HEK293 (cell line): ENCODE measurements around the gene MBD6.

Source experiments
- BCL11B ChIP-seq: fragments of 450-650 bp; formaldehyde crosslinking; IDR thresholded peaks from 2 replicates; pipeline ENCODE4 v1.5.1; 2016; ENCODE audit warnings: low read depth, missing biosample characterization, missing genetic modification characterization
- ELK4 ChIP-seq: IDR thresholded peaks from 2 replicates; pipeline ENCODE4 v1.6.1; 2011; ENCODE audit warnings: mild to moderate bottlenecking, low read depth, low read length, borderline replicate concordance
- FEZF1 ChIP-seq: fragments of 450-650 bp; formaldehyde crosslinking; IDR thresholded peaks from 2 replicates; pipeline ENCODE4 v1.5.1; 2016; ENCODE audit warnings: missing biosample characterization, missing genetic modification characterization
- PBX3 ChIP-seq: sonication (generic); formaldehyde crosslinking; IDR thresholded peaks from 2 replicates; pipeline ENCODE4 v1.8.1; 2022; ENCODE audit warnings: mild to moderate bottlenecking, moderate library complexity, missing genetic modification reagents
- RBAK ChIP-seq: fragments of 450-650 bp; formaldehyde crosslinking; IDR thresholded peaks from 2 replicates; pipeline ENCODE4 v1.5.1; 2016; ENCODE audit warnings: missing biosample characterization, missing genetic modification characterization
- ZBTB20 ChIP-seq: fragments of 450-650 bp; formaldehyde crosslinking; IDR thresholded peaks from 2 replicates; pipeline ENCODE4 v1.5.1; 2016; ENCODE audit warnings: missing biosample characterization, missing genetic modification characterization
- ZBTB26 ChIP-seq: fragments of 450-650 bp; formaldehyde crosslinking; optimal IDR thresholded peaks from 2 replicates; pipeline ENCODE3; 2016; ENCODE audit warnings: missing biosample characterization, mild to moderate bottlenecking, missing genetic modification characterization
- ZBTB6 ChIP-seq: fragments of 450-650 bp; formaldehyde crosslinking; IDR thresholded peaks from 2 replicates; pipeline ENCODE4 v1.5.1; 2017; ENCODE audit warnings: missing biosample characterization, missing genetic modification characterization
- ZBTB8A ChIP-seq: fragments of 450-650 bp; formaldehyde crosslinking; IDR thresholded peaks from 2 replicates; pipeline ENCODE4 v1.5.1; 2016; ENCODE audit warnings: missing biosample characterization, missing genetic modification characterization
- ZNF114 ChIP-seq: fragments of 450-650 bp; formaldehyde crosslinking; IDR thresholded peaks from 2 replicates; pipeline ENCODE4 v1.5.0; 2017; ENCODE audit warnings: missing biosample characterization, missing genetic modification characterization
- ZNF133 ChIP-seq: fragments of 450-650 bp; formaldehyde crosslinking; IDR thresholded peaks from 2 replicates; pipeline ENCODE4 v1.5.1; 2016; ENCODE audit warnings: missing biosample characterization, missing genetic modification characterization
- ZNF18 ChIP-seq: fragments of 450-650 bp; formaldehyde crosslinking; IDR thresholded peaks from 2 replicates; pipeline ENCODE4 v1.5.1; 2016; ENCODE audit warnings: missing biosample characterization, missing genetic modification characterization
- ZNF221 ChIP-seq: fragments of 450-650 bp; formaldehyde crosslinking; IDR thresholded peaks from 2 replicates; pipeline ENCODE4 v1.5.1; 2017; ENCODE audit warnings: missing biosample characterization, missing genetic modification characterization, borderline replicate concordance
- ZNF24 ChIP-seq: fragments of 450-650 bp; formaldehyde crosslinking; IDR thresholded peaks from 2 replicates; pipeline ENCODE4 v1.5.1; 2016; ENCODE audit warnings: missing biosample characterization, missing genetic modification characterization
- ZNF248 ChIP-seq: fragments of 450-650 bp; formaldehyde crosslinking; IDR thresholded peaks from 2 replicates; pipeline ENCODE4 v1.5.1; 2017; ENCODE audit warnings: missing biosample characterization, missing genetic modification characterization
- ZNF266 ChIP-seq: fragments of 450-650 bp; formaldehyde crosslinking; IDR thresholded peaks from 2 replicates; pipeline ENCODE4 v1.5.1; 2016; ENCODE audit warnings: missing biosample characterization, missing genetic modification characterization, low read depth
- ZNF654 ChIP-seq: fragments of 450-650 bp; formaldehyde crosslinking; IDR thresholded peaks from 2 replicates; pipeline ENCODE4 v1.5.1; 2016; ENCODE audit warnings: low read depth, missing biosample characterization, missing genetic modification characterization
- ZNF658 ChIP-seq: fragments of 450-650 bp; formaldehyde crosslinking; IDR thresholded peaks from 2 replicates; pipeline ENCODE4; 2016; ENCODE audit warnings: missing biosample characterization, missing genetic modification characterization
- ZNF701 ChIP-seq: fragments of 450-650 bp; formaldehyde crosslinking; IDR thresholded peaks from 2 replicates; pipeline ENCODE4 v1.5.1; 2016; ENCODE audit warnings: missing biosample characterization, missing genetic modification characterization
- TF ChIP-seq, protein P1 (sequence below): fragments of 450-650 bp; formaldehyde crosslinking; IDR thresholded peaks from 2 replicates; pipeline ENCODE4 v1.5.1; 2016; ENCODE audit warnings: missing biosample characterization, missing genetic modification characterization
- TF ChIP-seq, protein P2 (sequence below): fragments of 450-650 bp; formaldehyde crosslinking; IDR thresholded peaks from 2 replicates; pipeline ENCODE4 v1.5.1; 2017; ENCODE audit warnings: missing biosample characterization, mild to moderate bottlenecking, missing genetic modification characterization, moderate library complexity
- TF ChIP-seq, protein P3 (sequence below): fragments of 450-650 bp; formaldehyde crosslinking; IDR thresholded peaks from 2 replicates; pipeline ENCODE4 v1.5.0; 2017; ENCODE audit warnings: missing biosample characterization, missing genetic modification characterization, borderline replicate concordance

Gene MBD6

GRCh38 chr12:57522011-57522886 is at the start of gene MBD6 (continued):
- TF ChIP-seq, protein P1, sequence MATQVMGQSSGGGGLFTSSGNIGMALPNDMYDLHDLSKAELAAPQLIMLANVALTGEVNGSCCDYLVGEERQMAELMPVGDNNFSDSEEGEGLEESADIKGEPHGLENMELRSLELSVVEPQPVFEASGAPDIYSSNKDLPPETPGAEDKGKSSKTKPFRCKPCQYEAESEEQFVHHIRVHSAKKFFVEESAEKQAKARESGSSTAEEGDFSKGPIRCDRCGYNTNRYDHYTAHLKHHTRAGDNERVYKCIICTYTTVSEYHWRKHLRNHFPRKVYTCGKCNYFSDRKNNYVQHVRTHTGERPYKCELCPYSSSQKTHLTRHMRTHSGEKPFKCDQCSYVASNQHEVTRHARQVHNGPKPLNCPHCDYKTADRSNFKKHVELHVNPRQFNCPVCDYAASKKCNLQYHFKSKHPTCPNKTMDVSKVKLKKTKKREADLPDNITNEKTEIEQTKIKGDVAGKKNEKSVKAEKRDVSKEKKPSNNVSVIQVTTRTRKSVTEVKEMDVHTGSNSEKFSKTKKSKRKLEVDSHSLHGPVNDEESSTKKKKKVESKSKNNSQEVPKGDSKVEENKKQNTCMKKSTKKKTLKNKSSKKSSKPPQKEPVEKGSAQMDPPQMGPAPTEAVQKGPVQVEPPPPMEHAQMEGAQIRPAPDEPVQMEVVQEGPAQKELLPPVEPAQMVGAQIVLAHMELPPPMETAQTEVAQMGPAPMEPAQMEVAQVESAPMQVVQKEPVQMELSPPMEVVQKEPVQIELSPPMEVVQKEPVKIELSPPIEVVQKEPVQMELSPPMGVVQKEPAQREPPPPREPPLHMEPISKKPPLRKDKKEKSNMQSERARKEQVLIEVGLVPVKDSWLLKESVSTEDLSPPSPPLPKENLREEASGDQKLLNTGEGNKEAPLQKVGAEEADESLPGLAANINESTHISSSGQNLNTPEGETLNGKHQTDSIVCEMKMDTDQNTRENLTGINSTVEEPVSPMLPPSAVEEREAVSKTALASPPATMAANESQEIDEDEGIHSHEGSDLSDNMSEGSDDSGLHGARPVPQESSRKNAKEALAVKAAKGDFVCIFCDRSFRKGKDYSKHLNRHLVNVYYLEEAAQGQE: no peak
- no peak for TF ChIP-seq ELK4
- TF ChIP-seq, protein P2, sequence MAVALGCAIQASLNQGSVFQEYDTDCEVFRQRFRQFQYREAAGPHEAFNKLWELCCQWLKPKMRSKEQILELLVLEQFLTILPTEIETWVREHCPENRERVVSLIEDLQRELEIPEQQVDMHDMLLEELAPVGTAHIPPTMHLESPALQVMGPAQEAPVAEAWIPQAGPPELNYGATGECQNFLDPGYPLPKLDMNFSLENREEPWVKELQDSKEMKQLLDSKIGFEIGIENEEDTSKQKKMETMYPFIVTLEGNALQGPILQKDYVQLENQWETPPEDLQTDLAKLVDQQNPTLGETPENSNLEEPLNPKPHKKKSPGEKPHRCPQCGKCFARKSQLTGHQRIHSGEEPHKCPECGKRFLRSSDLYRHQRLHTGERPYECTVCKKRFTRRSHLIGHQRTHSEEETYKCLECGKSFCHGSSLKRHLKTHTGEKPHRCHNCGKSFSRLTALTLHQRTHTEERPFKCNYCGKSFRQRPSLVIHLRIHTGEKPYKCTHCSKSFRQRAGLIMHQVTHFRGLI (tag by site-specific recombination): 0 out of 2 replicates have a peak, but pooled peaks have one; percentile 11
- TF ChIP-seq ZNF654 (tag by site-specific recombination): no peak
- peak; percentile 87 for TF ChIP-seq ZBTB20 (tag by site-specific recombination)
- no peak for TF ChIP-seq ZNF133 (tag by site-specific recombination)
- TF ChIP-seq ZBTB6 (tag by site-specific recombination): no peak
- TF ChIP-seq PBX3 (CRISPR knock-in tag): peak; percentile 9; the same call in 1 of the 2 replicates
- no peak for TF ChIP-seq ZNF266 (tag by site-specific recombination)
- no peak for TF ChIP-seq ZNF248 (tag by site-specific recombination)
- peak; percentile 51 for TF ChIP-seq ZBTB26 (tag by site-specific recombination)
- TF ChIP-seq ZNF18 (tag by site-specific recombination): no peak
- no peak for TF ChIP-seq ZNF658 (tag by site-specific recombination)
- TF ChIP-seq ZNF221 (tag by site-specific recombination): no peak
- peak; percentile 83 for TF ChIP-seq ZNF24
- TF ChIP-seq, protein P3, sequence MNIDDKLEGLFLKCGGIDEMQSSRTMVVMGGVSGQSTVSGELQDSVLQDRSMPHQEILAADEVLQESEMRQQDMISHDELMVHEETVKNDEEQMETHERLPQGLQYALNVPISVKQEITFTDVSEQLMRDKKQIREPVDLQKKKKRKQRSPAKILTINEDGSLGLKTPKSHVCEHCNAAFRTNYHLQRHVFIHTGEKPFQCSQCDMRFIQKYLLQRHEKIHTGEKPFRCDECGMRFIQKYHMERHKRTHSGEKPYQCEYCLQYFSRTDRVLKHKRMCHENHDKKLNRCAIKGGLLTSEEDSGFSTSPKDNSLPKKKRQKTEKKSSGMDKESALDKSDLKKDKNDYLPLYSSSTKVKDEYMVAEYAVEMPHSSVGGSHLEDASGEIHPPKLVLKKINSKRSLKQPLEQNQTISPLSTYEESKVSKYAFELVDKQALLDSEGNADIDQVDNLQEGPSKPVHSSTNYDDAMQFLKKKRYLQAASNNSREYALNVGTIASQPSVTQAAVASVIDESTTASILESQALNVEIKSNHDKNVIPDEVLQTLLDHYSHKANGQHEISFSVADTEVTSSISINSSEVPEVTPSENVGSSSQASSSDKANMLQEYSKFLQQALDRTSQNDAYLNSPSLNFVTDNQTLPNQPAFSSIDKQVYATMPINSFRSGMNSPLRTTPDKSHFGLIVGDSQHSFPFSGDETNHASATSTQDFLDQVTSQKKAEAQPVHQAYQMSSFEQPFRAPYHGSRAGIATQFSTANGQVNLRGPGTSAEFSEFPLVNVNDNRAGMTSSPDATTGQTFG (tag by site-specific recombination): no peak
- peak; percentile 95 for TF ChIP-seq BCL11B (tag by site-specific recombination)
- no peak for TF ChIP-seq ZNF701 (tag by site-specific recombination)
- peak; percentile 95 for TF ChIP-seq ZBTB8A (tag by site-specific recombination)
- peak; percentile 72 for TF ChIP-seq FEZF1
- no peak for TF ChIP-seq RBAK
- no peak for TF ChIP-seq ZNF114
